ENCODE data around the gene TIMM44.

The TIMM44 gene

DNA sequence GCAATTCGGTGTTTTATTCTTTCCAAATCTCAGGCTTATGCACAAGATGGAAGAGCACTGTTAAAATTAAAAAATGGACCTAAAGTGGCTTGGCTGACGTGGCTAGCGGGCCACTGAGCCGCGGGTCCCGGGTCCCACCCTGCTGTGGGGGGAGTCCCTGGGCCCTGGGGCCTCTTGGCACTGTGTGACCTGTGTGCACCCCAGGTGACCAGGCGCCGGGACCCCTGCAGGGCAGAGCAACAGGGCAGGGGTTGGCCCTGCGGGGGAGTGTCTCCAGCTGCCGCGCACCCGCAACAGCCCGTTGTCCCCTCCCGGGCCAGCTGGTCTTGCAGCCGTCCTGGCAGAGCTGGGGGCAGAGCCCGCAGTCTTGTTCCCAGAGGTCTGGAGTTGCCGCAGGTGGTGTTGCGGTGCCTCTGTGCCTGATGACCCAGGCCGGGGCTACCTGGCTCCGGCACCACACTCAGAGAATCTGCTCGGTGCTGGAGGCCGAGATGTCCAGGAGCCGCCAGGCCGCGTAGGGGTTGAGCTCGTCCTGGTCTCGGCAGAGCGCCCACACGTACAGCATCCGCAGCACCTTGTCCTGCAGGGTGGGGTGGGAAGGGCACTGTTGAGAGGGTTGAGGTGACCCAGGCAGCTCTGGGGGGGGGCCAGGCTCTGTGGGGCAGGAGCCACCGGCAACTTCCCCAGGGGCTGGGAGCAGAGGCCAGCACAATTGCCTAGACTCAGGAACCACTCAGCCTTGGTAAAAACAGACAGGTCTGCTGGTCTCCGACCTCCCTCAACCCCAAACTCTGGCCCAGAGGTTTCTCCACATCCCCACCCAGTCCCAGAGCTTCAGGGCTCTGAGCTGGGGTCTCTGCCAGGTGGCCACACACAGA, 16.5 kb downstream of the TIMM44 start:
- Mint-ChIP-seq H3K9me3 (no peaks in the 10 kb centered on the region), H3K27me3 (ENCODE audit: low read depth) (no peaks in the 10 kb centered on the region), H3K36me3 (ENCODE audit: low read depth) (peaks cover 5% of the 10 kb centered on the region), H3K4me1 (peaks cover 18% of the 10 kb centered on the region), H3K27ac (peak overlapping the region; percentile 71 to 91 (median 75)), H3K4me3 (peak overlapping the region; percentile 85 to 90 (median 88))
- peak in 1 of 3 experiments; percentile 1 for TF ChIP-seq CTCF (IDR thresholded peaks at IDR 0.05; ENCODE audit: unreplicated experiment in 3 of 3)

DNA sequence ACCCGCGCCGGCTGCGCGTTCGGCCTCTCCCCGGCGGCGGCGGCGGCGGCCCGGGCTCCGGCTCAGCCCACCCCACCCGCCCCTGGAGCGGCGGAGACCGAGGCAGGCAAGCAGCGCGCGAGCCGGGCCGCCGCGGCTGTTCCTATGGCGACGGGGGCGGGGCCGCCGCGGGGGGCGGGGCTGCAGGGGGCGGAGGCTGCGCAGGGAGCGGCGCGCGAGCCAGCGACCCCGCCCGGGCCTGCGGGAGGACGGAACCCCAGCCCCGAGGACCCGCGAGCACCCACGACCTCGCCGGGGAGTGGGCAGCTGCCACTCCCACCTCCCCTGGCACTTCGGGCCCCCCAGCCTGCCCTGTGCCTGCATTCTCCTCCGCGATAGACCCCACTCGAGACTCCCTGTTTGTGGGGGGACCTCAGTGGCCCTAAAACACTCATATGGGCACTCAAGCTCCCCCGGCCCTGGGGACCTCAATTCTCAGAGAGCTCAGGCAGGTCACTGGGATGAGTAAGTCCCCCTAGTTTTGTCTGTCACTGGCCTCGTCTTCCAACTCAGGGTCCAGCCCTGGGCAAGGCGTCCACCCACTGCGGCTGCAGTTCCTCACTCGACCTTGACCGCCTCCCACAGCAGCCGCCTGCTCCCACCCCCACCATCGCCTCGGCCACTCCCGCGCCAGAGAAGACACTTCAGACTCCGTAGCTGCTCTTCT, 17.3 kb downstream of the TIMM44 start, which contains the start of gene CTXN1:
TSS of gene CTXN1 (minus strand) at position 115 of the 706 bp plus-strand sequence. CDS start 597 bp downstream, outside the sequence.
- peak; percentile 8 to 9 (median 9) for TF ChIP-seq CTCF (IDR thresholded peaks at IDR 0.05; ENCODE audit: unreplicated experiment in 3 of 3)
- Mint-ChIP-seq H3K4me1 (peaks cover 20% of the 10 kb centered on the region), H3K9me3 (no peaks in the 10 kb centered on the region), H3K27me3 (ENCODE audit: low read depth) (no peaks in the 10 kb centered on the region), H3K27ac (peak within 1 kb of the TSS; percentile 75 to 91 (median 86)), H3K4me3 (peak within 1 kb of the TSS; percentile 88 to 93 (median 91)), H3K36me3 (ENCODE audit: low read depth) (peaks cover 5% of the 10 kb centered on the region)

- Mint-ChIP-seq H3K27ac (peak overlapping the region in 2 of 3 experiments; percentile 74 to 86), H3K4me1 (peaks cover 25% of the 10 kb centered on the region), H3K27me3 (ENCODE audit: low read depth) (peaks cover 4% of the 10 kb centered on the region), H3K36me3 (ENCODE audit: low read depth) (peaks cover 5% of the 10 kb centered on the region), H3K4me3 (peak overlapping the region; percentile 87 to 93 (median 91)), H3K9me3 (no peaks in the 10 kb centered on the region)
- peak; percentile 95 to 99 (median 96) for TF ChIP-seq CTCF (IDR thresholded peaks at IDR 0.05; ENCODE audit: unreplicated experiment in 3 of 3)
Measured at GRCh38 chr19:7925171-7925851, 18.2 kb downstream of the TIMM44 start.

GRCh38 chr19:7924651-7925170, 18.8 kb downstream of the TIMM44 start:
- Mint-ChIP-seq H3K9me3 (no peaks in the 10 kb centered on the region), H3K4me1 (peaks cover 31% of the 10 kb centered on the region), H3K36me3 (ENCODE audit: low read depth) (peaks cover 5% of the 10 kb centered on the region), H3K4me3 (peak overlapping the region in 2 of 3 experiments; percentile 56 to 68), H3K27me3 (ENCODE audit: low read depth) (peaks cover 10% of the 10 kb centered on the region), H3K27ac (no peak overlapping the region)
- no peak for TF ChIP-seq CTCF (IDR thresholded peaks at IDR 0.05; ENCODE audit: unreplicated experiment in 3 of 3)

- Mint-ChIP-seq H3K27me3 (ENCODE audit: low read depth) (peaks cover 13% of the 10 kb centered on the region), H3K4me3 (peak overlapping the region; percentile 76 to 87 (median 84)), H3K27ac (peak overlapping the region in 1 of 3 experiments; percentile 48), H3K36me3 (ENCODE audit: low read depth) (peaks cover 5% of the 10 kb centered on the region), H3K4me1 (peaks cover 34% of the 10 kb centered on the region), H3K9me3 (no peaks in the 10 kb centered on the region)
- no peak for TF ChIP-seq CTCF (IDR thresholded peaks at IDR 0.05; ENCODE audit: unreplicated experiment in 3 of 3)
Measured at GRCh38 chr19:7924241-7924640, 19.2 kb downstream of the TIMM44 start.

Measured in nephron (organoid).